Smooth muscle cell (in vitro differentiated cells): ENCODE measurements around the gene PRKCQ. TPM values are rescaled to one million over a fixed set of nuclear protein-coding genes. Genes with fewer than 3 reads are reported as not detected.

Experiments
- DNase-seq: peaks from one replicate; lab custom pipeline; 2025; ENCODE audit not compliant: unreplicated experiment; lab: John Stamatoyannopoulos, UW
- H2AFZ ChIP-seq: fragments of 200-600 bp; sonication (generic); 2 replicates; pipeline ENCODE4 v1.6.0; 2016; ENCODE audit warnings: antibody characterized with exemption, low read depth, mild to moderate bottlenecking
- H3F3A ChIP-seq: fragments of 200-600 bp; sonication (generic); 2 replicates; pipeline ENCODE4 v1.6.0; 2017; ENCODE audit warnings: antibody characterized with exemption, low read depth
- H3K27ac ChIP-seq: fragments of 200-600 bp; sonication (generic); 2 replicates; pipeline ENCODE4 v1.5.1; 2016; ENCODE audit warnings: low read depth, mild to moderate bottlenecking
- H3K27me3 ChIP-seq: fragments of 200-600 bp; sonication (generic); 2 replicates; pipeline ENCODE4 v1.6.1; 2016; ENCODE audit warnings: low read depth, mild to moderate bottlenecking
- H3K36me3 ChIP-seq: fragments of 200-600 bp; sonication (generic); 2 replicates; pipeline ENCODE4 v1.5.1; 2016; ENCODE audit warnings: low read depth
- H3K4me1 ChIP-seq: fragments of 200-600 bp; sonication (generic); 2 replicates; pipeline ENCODE4 v1.5.1; 2016; ENCODE audit warnings: low read depth
- H3K4me2 ChIP-seq: fragments of 200-600 bp; sonication (generic); 2 replicates; pipeline ENCODE4 v1.6.0; 2016; ENCODE audit warnings: mild to moderate bottlenecking
- H3K4me3 ChIP-seq: fragments of 200-600 bp; sonication (generic); 2 replicates; pipeline ENCODE4 v1.5.1; 2016; ENCODE audit warnings: mild to moderate bottlenecking
- H3K79me2 ChIP-seq: fragments of 200-600 bp; sonication (generic); 2 replicates; pipeline ENCODE4 v1.6.0; 2016; ENCODE audit warnings: low read depth, mild to moderate bottlenecking
- H3K9ac ChIP-seq: fragments of 200-600 bp; sonication (generic); 2 replicates; pipeline ENCODE4 v1.6.0; 2016; ENCODE audit warnings: low read depth
- H3K9me3 ChIP-seq: fragments of 200-600 bp; sonication (generic); replicated peaks from 2 replicates; pipeline ENCODE4 v1.5.1; 2016; ENCODE audit warnings: low read depth
- H4K20me1 ChIP-seq: fragments of 200-600 bp; sonication (generic); 2 replicates; pipeline ENCODE4 v1.6.0; 2016; ENCODE audit warnings: low read depth
- CTCF ChIP-seq: fragments of 200-600 bp; sonication (generic); IDR thresholded peaks from 2 replicates; pipeline ENCODE4 v1.5.1; 2017; ENCODE audit warnings: borderline replicate concordance, mild to moderate bottlenecking, antibody characterized with exemption; ENCODE audit not compliant: insufficient read depth, poor library complexity, severe bottlenecking
- WGBS: methylation state at CpG from one replicate; pipeline ENCODE4 v1.1.7; 2016; ENCODE audit warnings: low lambda C conversion rate; 5-methylcytosine and 5-hydroxymethylcytosine counted together
- polyA plus RNA-seq: library from polyadenylated mRNA; unstranded; fragments of >200 nt; fragmentation: Nextera tagmentation; extraction: Ambion mirVana; gene quantifications from 2 replicates; pipeline ENCODE4 v1.2.1, GENCODE V29; 2016
- total RNA-seq: library from RNA; depleted of rRNA; stranded (reverse); fragments of >200 nt; gene quantifications from 2 replicates; pipeline ENCODE4 v1.2.3, GENCODE V29; 2014

Gene PRKCQ
- total and polyA plus RNA-seq, 2 experiments from 2014 or later = 0.27 to 0.38 TPM

- H3K36me3 ChIP-seq = no peaks in the 10 kb centered on the region
- H4K20me1 ChIP-seq = no peaks in the 10 kb centered on the region
- H3K27me3 ChIP-seq = no peaks in the 10 kb centered on the region
- H3K9me3 ChIP-seq = no peaks in the 10 kb centered on the region
- H3K27ac ChIP-seq = no peak overlapping the region
- no peak for TF ChIP-seq CTCF
- no peak overlapping the region for H3K9ac ChIP-seq
- no peak overlapping the region for H2AFZ ChIP-seq
- no peak overlapping the region for H3K4me2 ChIP-seq
- no peaks in the 10 kb centered on the region for H3F3A ChIP-seq
- H3K4me3 ChIP-seq = no peak overlapping the region
- peaks cover 4% of the 10 kb centered on the region for H3K4me1 ChIP-seq
- no peaks in the 10 kb centered on the region for H3K79me2 ChIP-seq
- no peak for DNase-seq
- 91% methylated on average over 2 of the region's 2 CpGs for WGBS
Observed at GRCh38 chr10:6398399-6398798, 181.7 kb downstream of the PRKCQ start.

- Histone ChIP-seq H3K4me2 (no peak overlapping the region), H3K79me2 (no peaks in the 10 kb centered on the region), H3K9me3 (no peaks in the 10 kb centered on the region), H3K36me3 (no peaks in the 10 kb centered on the region), H3K27me3 (no peaks in the 10 kb centered on the region), H3K27ac (no peak overlapping the region), H4K20me1 (no peaks in the 10 kb centered on the region), H2AFZ (no peak overlapping the region), H3K9ac (no peak overlapping the region), H3K4me3 (no peak overlapping the region), H3K4me1 (peaks cover 4% of the 10 kb centered on the region), H3F3A (no peaks in the 10 kb centered on the region)
- WGBS = 87% methylated on average over 4 of the region's 4 CpGs
- TF ChIP-seq CTCF = no peak
- no peak for DNase-seq
Observed at GRCh38 chr10:6396652-6397051, 183.4 kb downstream of the PRKCQ start.

GRCh38 chr10:6396226-6396625 is 183.8 kb downstream of the PRKCQ start:
- Histone ChIP-seq H3K4me3 (no peak overlapping the region), H3K36me3 (no peaks in the 10 kb centered on the region), H2AFZ (no peak overlapping the region), H3K4me1 (peaks cover 4% of the 10 kb centered on the region), H3K79me2 (no peaks in the 10 kb centered on the region), H3K9me3 (no peaks in the 10 kb centered on the region), H3K27ac (no peak overlapping the region), H4K20me1 (no peaks in the 10 kb centered on the region), H3K9ac (no peak overlapping the region), H3F3A (no peaks in the 10 kb centered on the region), H3K4me2 (no peak overlapping the region), H3K27me3 (no peaks in the 10 kb centered on the region)
- WGBS = 97% methylated on average over 4 of the region's 4 CpGs
- no peak for TF ChIP-seq CTCF
- no peak for DNase-seq

- H2AFZ ChIP-seq = no peak overlapping the region
- no peaks in the 10 kb centered on the region for H3K36me3 ChIP-seq
- H3K4me1 ChIP-seq = peaks cover 4% of the 10 kb centered on the region
- no peak for TF ChIP-seq CTCF
- no peaks in the 10 kb centered on the region for H3K27me3 ChIP-seq
- H3K4me2 ChIP-seq = no peak overlapping the region
- H3K4me3 ChIP-seq = no peak overlapping the region
- H3F3A ChIP-seq = no peaks in the 10 kb centered on the region
- H3K9ac ChIP-seq = no peak overlapping the region
- no peak for DNase-seq
- H3K27ac ChIP-seq = no peak overlapping the region
- H3K9me3 ChIP-seq = no peaks in the 10 kb centered on the region
- no peaks in the 10 kb centered on the region for H4K20me1 ChIP-seq
- WGBS = 96% methylated on average over 8 of the region's 8 CpGs
- H3K79me2 ChIP-seq = no peaks in the 10 kb centered on the region
Observed at GRCh38 chr10:6395606-6396005, 184.5 kb downstream of the PRKCQ start.
